HEK293 (cell line): ENCODE measurements around the gene GNG4.

Source experiments
- OVOL3 ChIP-seq: fragments of 450-650 bp; formaldehyde crosslinking; IDR thresholded peaks from 2 replicates; pipeline ENCODE4 v1.5.1; 2016; ENCODE audit warnings: missing biosample characterization, missing genetic modification characterization
- SP2 ChIP-seq: fragments of 450-650 bp; formaldehyde crosslinking; IDR thresholded peaks from 2 replicates; pipeline ENCODE4 v1.5.1; 2016; ENCODE audit warnings: missing biosample characterization, missing genetic modification characterization
- TCF7L2 ChIP-seq: IDR thresholded peaks from 2 replicates; pipeline ENCODE4 v1.6.1; 2011; ENCODE audit warnings: low read depth, mild to moderate bottlenecking, inconsistent platforms, low read length, moderate library complexity, borderline replicate concordance
- ZBTB7A ChIP-seq: fragments of 450-650 bp; formaldehyde crosslinking; IDR thresholded peaks from 2 replicates; pipeline ENCODE4 v1.5.1; 2016; ENCODE audit warnings: low read depth, missing biosample characterization, missing genetic modification characterization
- ZNF266 ChIP-seq: fragments of 450-650 bp; formaldehyde crosslinking; IDR thresholded peaks from 2 replicates; pipeline ENCODE4 v1.5.1; 2016; ENCODE audit warnings: missing biosample characterization, missing genetic modification characterization, low read depth
- ZNF274 ChIP-seq, 2 experiments: fragments of 200-500 bp in 1 of 2; fragments of 450-650 bp in 1 of 2; sonication (Bioruptor generic) in 1 of 2; formaldehyde crosslinking in 1 of 2; IDR thresholded peaks; 2 replicates each; pipeline versions ENCODE4 v1.5.1 to v1.6.1; 2014 to 2016; ENCODE audit warnings: borderline replicate concordance in 1 of 2, inconsistent platforms in 1 of 2, low read length in 1 of 2, missing biosample characterization in 1 of 2, missing genetic modification characterization in 1 of 2
- ZNF292 ChIP-seq: fragments of 450-650 bp; formaldehyde crosslinking; IDR thresholded peaks from 2 replicates; pipeline ENCODE4 v1.5.1; 2016; ENCODE audit warnings: low read depth, missing biosample characterization, missing genetic modification characterization, borderline replicate concordance
- ZNF324 ChIP-seq: fragments of 450-650 bp; formaldehyde crosslinking; IDR thresholded peaks from 2 replicates; pipeline ENCODE4 v1.5.1; 2016; ENCODE audit warnings: missing biosample characterization, missing genetic modification characterization
- ZNF354C ChIP-seq: fragments of 450-650 bp; formaldehyde crosslinking; IDR thresholded peaks from 2 replicates; pipeline ENCODE4 v1.5.1; 2016; ENCODE audit warnings: missing biosample characterization, missing genetic modification characterization, low read depth, borderline replicate concordance
- ZNF585B ChIP-seq: fragments of 450-650 bp; formaldehyde crosslinking; IDR thresholded peaks from 2 replicates; pipeline ENCODE4 v1.5.1; 2016; ENCODE audit warnings: missing biosample characterization, missing genetic modification characterization
- TF ChIP-seq, protein P1 (sequence below): fragments of 450-650 bp; formaldehyde crosslinking; IDR thresholded peaks from 2 replicates; pipeline ENCODE4 v1.5.1; 2016; ENCODE audit warnings: missing biosample characterization, missing genetic modification characterization, low read depth
- TF ChIP-seq, protein P2 (sequence below): fragments of 450-650 bp; formaldehyde crosslinking; IDR thresholded peaks from 2 replicates; pipeline ENCODE4 v1.5.1; 2016; ENCODE audit warnings: missing biosample characterization, missing genetic modification characterization
- TF ChIP-seq, protein P3 (sequence below): fragments of 450-650 bp; formaldehyde crosslinking; IDR thresholded peaks from 2 replicates; pipeline ENCODE4 v1.5.1; 2016; ENCODE audit warnings: missing biosample characterization, missing genetic modification characterization, low read depth
- TF ChIP-seq, protein P4 (sequence below): fragments of 450-650 bp; formaldehyde crosslinking; IDR thresholded peaks from 2 replicates; pipeline ENCODE4 v1.5.1; 2016; ENCODE audit warnings: missing biosample characterization, missing genetic modification characterization

DNA sequence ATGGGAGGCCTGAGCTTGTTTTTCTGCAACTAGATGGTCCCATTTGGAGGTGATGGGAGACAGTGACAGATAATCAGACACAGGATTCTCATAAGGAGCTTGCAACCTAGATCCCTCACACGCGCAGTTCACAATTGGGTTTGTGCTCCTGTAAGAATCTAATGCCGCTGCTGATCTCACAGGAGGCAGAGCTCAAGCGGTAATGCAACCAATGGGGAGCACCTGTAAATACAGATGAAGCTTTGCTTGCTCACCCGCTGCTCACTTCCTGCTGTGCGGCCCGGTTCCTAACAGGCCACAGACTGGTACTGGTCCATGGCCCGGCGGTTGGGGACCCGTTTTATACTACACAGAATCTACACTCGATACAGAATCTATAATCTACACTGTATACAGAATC is 92.8 kb downstream of the GNG4 start:
- no peak for TF ChIP-seq ZBTB7A (tag by site-specific recombination)
- TF ChIP-seq, protein P1, sequence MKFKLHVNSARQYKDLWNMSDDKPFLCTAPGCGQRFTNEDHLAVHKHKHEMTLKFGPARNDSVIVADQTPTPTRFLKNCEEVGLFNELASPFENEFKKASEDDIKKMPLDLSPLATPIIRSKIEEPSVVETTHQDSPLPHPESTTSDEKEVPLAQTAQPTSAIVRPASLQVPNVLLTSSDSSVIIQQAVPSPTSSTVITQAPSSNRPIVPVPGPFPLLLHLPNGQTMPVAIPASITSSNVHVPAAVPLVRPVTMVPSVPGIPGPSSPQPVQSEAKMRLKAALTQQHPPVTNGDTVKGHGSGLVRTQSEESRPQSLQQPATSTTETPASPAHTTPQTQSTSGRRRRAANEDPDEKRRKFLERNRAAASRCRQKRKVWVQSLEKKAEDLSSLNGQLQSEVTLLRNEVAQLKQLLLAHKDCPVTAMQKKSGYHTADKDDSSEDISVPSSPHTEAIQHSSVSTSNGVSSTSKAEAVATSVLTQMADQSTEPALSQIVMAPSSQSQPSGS (tag by site-specific recombination), result no peak
- TF ChIP-seq ZNF324, result no peak
- TF ChIP-seq ZNF266 (tag by site-specific recombination), result no peak
- no peak for TF ChIP-seq TCF7L2
- TF ChIP-seq OVOL3 (tag by site-specific recombination), result no peak
- TF ChIP-seq, protein P2, sequence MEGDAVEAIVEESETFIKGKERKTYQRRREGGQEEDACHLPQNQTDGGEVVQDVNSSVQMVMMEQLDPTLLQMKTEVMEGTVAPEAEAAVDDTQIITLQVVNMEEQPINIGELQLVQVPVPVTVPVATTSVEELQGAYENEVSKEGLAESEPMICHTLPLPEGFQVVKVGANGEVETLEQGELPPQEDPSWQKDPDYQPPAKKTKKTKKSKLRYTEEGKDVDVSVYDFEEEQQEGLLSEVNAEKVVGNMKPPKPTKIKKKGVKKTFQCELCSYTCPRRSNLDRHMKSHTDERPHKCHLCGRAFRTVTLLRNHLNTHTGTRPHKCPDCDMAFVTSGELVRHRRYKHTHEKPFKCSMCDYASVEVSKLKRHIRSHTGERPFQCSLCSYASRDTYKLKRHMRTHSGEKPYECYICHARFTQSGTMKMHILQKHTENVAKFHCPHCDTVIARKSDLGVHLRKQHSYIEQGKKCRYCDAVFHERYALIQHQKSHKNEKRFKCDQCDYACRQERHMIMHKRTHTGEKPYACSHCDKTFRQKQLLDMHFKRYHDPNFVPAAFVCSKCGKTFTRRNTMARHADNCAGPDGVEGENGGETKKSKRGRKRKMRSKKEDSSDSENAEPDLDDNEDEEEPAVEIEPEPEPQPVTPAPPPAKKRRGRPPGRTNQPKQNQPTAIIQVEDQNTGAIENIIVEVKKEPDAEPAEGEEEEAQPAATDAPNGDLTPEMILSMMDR, result no peak
- TF ChIP-seq SP2, result no peak
- TF ChIP-seq ZNF354C (tag by site-specific recombination), result no peak
- TF ChIP-seq, protein P3, sequence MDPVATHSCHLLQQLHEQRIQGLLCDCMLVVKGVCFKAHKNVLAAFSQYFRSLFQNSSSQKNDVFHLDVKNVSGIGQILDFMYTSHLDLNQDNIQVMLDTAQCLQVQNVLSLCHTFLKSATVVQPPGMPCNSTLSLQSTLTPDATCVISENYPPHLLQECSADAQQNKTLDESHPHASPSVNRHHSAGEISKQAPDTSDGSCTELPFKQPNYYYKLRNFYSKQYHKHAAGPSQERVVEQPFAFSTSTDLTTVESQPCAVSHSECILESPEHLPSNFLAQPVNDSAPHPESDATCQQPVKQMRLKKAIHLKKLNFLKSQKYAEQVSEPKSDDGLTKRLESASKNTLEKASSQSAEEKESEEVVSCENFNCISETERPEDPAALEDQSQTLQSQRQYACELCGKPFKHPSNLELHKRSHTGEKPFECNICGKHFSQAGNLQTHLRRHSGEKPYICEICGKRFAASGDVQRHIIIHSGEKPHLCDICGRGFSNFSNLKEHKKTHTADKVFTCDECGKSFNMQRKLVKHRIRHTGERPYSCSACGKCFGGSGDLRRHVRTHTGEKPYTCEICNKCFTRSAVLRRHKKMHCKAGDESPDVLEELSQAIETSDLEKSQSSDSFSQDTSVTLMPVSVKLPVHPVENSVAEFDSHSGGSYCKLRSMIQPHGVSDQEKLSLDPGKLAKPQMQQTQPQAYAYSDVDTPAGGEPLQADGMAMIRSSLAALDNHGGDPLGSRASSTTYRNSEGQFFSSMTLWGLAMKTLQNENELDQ (tag by site-specific recombination), result no peak
- TF ChIP-seq, protein P4, sequence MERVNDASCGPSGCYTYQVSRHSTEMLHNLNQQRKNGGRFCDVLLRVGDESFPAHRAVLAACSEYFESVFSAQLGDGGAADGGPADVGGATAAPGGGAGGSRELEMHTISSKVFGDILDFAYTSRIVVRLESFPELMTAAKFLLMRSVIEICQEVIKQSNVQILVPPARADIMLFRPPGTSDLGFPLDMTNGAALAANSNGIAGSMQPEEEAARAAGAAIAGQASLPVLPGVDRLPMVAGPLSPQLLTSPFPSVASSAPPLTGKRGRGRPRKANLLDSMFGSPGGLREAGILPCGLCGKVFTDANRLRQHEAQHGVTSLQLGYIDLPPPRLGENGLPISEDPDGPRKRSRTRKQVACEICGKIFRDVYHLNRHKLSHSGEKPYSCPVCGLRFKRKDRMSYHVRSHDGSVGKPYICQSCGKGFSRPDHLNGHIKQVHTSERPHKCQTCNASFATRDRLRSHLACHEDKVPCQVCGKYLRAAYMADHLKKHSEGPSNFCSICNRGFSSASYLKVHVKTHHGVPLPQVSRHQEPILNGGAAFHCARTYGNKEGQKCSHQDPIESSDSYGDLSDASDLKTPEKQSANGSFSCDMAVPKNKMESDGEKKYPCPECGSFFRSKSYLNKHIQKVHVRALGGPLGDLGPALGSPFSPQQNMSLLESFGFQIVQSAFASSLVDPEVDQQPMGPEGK (tag by site-specific recombination), result no peak
- no peak for TF ChIP-seq ZNF292 (tag by site-specific recombination)
- TF ChIP-seq ZNF585B, result no peak
- TF ChIP-seq ZNF274 (IDR thresholded peaks at IDR 0.05; ENCODE audit: low read length), result no peak
- no peak for TF ChIP-seq ZNF274 (tag by site-specific recombination; IDR thresholded peaks at IDR 0.05; ENCODE audit: borderline replicate concordance)
